ENCODE data around the gene HS3ST5. TPM values are rescaled to one million over a fixed set of nuclear protein-coding genes. Genes with fewer than 3 reads are reported as not detected.

HS3ST5 gene
- total RNA-seq, 1 experiment from 2014 or later, result 14.4 TPM

DNA sequence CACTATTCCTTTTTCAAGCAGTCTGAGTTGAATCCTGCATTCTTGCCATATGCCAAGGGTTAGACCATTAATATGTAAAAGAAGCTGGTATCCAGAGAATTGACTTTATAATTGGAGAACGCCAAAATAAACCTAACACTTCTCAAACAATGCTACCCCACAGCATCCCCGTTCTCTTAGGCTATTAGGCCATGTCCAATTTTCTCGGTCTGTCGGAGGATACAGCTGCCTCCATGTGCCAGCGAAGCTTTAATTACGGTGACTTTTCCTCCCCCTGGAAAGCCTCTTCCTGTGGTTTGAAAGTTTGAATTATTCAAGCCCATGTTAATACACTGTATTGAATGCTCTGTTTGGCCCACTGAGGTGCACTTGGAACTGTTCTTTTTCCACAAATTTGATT lies 60.5 kb downstream of the HS3ST5 start:
- H3K9me3 Mint-ChIP-seq, result no peaks in the 10 kb centered on the region
- H3K27ac Mint-ChIP-seq, result peak overlapping the region; percentile 85 to 97 (median 92)
- H3K4me1 ChIP-seq (ENCODE audit: insufficient read depth, low read length), result peaks cover 8% of the 10 kb centered on the region
- no peaks in the 10 kb centered on the region for H3K79me1 ChIP-seq (ENCODE audit: insufficient read depth, low read depth, low read length, poor library complexity, severe bottlenecking)
- no peak overlapping the region for H2BK15ac ChIP-seq (ENCODE audit: low read depth, low read length)
- no peaks in the 10 kb centered on the region for H3K27me3 Mint-ChIP-seq (ENCODE audit: low read depth)
- H2AFZ ChIP-seq (ENCODE audit: low read length), result no peak overlapping the region
- WGBS (ENCODE audit: extremely low coverage, insufficient read length, low lambda C conversion rate), result no CpG with 5 or more reads among the region's 6 CpGs
- H2BK120ac ChIP-seq (ENCODE audit: low read depth, low read length, poor library complexity, severe bottlenecking), result no peak overlapping the region
- peaks cover 0 to 15% (median 8%) of the 10 kb centered on the region in 3 experiments; a peak in 4 of 7 replicates for H3K36me3 Mint-ChIP-seq (ENCODE audit: insufficient read depth in 1 of 3, low read depth in 3 of 3)
- H3K79me2 ChIP-seq (ENCODE audit: insufficient read depth, low read length), result no peaks in the 10 kb centered on the region
- no peak for DNase-seq
- H2BK5ac ChIP-seq (ENCODE audit: insufficient read length, low read length), result no peak overlapping the region
- TF ChIP-seq, protein P1, sequence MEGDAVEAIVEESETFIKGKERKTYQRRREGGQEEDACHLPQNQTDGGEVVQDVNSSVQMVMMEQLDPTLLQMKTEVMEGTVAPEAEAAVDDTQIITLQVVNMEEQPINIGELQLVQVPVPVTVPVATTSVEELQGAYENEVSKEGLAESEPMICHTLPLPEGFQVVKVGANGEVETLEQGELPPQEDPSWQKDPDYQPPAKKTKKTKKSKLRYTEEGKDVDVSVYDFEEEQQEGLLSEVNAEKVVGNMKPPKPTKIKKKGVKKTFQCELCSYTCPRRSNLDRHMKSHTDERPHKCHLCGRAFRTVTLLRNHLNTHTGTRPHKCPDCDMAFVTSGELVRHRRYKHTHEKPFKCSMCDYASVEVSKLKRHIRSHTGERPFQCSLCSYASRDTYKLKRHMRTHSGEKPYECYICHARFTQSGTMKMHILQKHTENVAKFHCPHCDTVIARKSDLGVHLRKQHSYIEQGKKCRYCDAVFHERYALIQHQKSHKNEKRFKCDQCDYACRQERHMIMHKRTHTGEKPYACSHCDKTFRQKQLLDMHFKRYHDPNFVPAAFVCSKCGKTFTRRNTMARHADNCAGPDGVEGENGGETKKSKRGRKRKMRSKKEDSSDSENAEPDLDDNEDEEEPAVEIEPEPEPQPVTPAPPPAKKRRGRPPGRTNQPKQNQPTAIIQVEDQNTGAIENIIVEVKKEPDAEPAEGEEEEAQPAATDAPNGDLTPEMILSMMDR (conservative IDR thresholded peaks at IDR 0.05), result no peak
- H4K8ac ChIP-seq (replicated peaks; ENCODE audit: insufficient read length, low read depth, low read length), result no peak overlapping the region
- peak overlapping the region; percentile 16 to 34 for H3K4me3 Mint-ChIP-seq
- no peak overlapping the region for H3K56ac ChIP-seq (ENCODE audit: insufficient read length, low read depth, low read length)
- H2BK12ac ChIP-seq (ENCODE audit: insufficient read length, low read depth, low read length), result no peak overlapping the region
- no peaks in the 10 kb centered on the region for H3K23me2 ChIP-seq (ENCODE audit: insufficient read length, low read depth, low read length, poor library complexity, severe bottlenecking)
- peak overlapping the region; percentile 66 for H3K4me2 ChIP-seq (ENCODE audit: insufficient read depth, insufficient read length, low read length)
- H3T11ph ChIP-seq (ENCODE audit: low read length), result no peak overlapping the region
- no peak overlapping the region for H3K14ac ChIP-seq (ENCODE audit: insufficient read depth, low read length)
- no peaks in the 10 kb centered on the region for H4K20me1 ChIP-seq (ENCODE audit: control insufficient read depth, insufficient read depth, insufficient read length)
- peak overlapping the region; percentile 61 for H3K27ac ChIP-seq (ENCODE audit: insufficient read length, low read depth, low read length)
- H2BK20ac ChIP-seq (ENCODE audit: low read depth, low read length, poor library complexity, severe bottlenecking), result no peak overlapping the region
- H4K5ac ChIP-seq (ENCODE audit: insufficient read length, low read depth, low read length), result no peak overlapping the region
- H4K91ac ChIP-seq (ENCODE audit: insufficient read length, low read depth, low read length), result no peak overlapping the region
- no peak overlapping the region for H3K4ac ChIP-seq (ENCODE audit: low read depth, low read length)
- H3K4me1 Mint-ChIP-seq, result peaks cover 69 to 73% of the 10 kb centered on the region in 2 experiments
- no peak overlapping the region for H3K18ac ChIP-seq (ENCODE audit: insufficient read length, low read depth, low read length)
- H2AK5ac ChIP-seq (ENCODE audit: insufficient read length, low read length), result no peak overlapping the region
- no peak overlapping the region for H3K23ac ChIP-seq (ENCODE audit: insufficient read length, low read depth, low read length)
- no peaks in the 10 kb centered on the region for H3K9me3 ChIP-seq (ENCODE audit: control insufficient read depth, low read depth, low read length)
- no peaks in the 10 kb centered on the region for H3K27me3 ChIP-seq (ENCODE audit: insufficient read depth, low read length)
- H3K9ac ChIP-seq (ENCODE audit: extremely low read depth, insufficient read length, low read length), result no peak overlapping the region
